H9 (cell line): ENCODE measurements around the gene TMTC2. TPM values are rescaled to one million over a fixed set of nuclear protein-coding genes. Genes with fewer than 3 reads are reported as not detected.

Source experiments
- DNase-seq: peaks from one replicate; pipeline ENCODE4 v3.0.0-alpha.2; 2017
- H2AFZ ChIP-seq: one replicate; pipeline ENCODE4 v1.6.1; 2013; ENCODE audit warnings: mild to moderate bottlenecking, low read length, control low read depth, moderate library complexity
- H2AK5ac ChIP-seq: 2 replicates; pipeline ENCODE4 v1.6.1; 2013; ENCODE audit warnings: low read length, control low read depth, mixed read lengths; ENCODE audit not compliant: insufficient read length
- H2BK120ac ChIP-seq: one replicate; pipeline ENCODE4 v1.6.1; 2013; ENCODE audit warnings: low read depth, mild to moderate bottlenecking, low read length, control low read depth, inconsistent platforms; ENCODE audit not compliant: poor library complexity, severe bottlenecking
- H2BK12ac ChIP-seq: 2 replicates; pipeline ENCODE4 v1.6.1; 2013; ENCODE audit warnings: low read length, control low read depth, mixed read lengths, low read depth; ENCODE audit not compliant: insufficient read length
- H2BK15ac ChIP-seq: 2 replicates; pipeline ENCODE4 v1.6.1; 2013; ENCODE audit warnings: low read depth, low read length, control low read depth
- H2BK20ac ChIP-seq: one replicate; pipeline ENCODE4 v1.6.1; 2013; ENCODE audit warnings: low read depth, mild to moderate bottlenecking, low read length, control low read depth, inconsistent platforms; ENCODE audit not compliant: poor library complexity, severe bottlenecking
- H2BK5ac ChIP-seq: 2 replicates; pipeline ENCODE4 v1.6.1; 2013; ENCODE audit warnings: low read length, control low read depth, mixed read lengths; ENCODE audit not compliant: insufficient read length
- H3K14ac ChIP-seq: 2 replicates; pipeline ENCODE4 v1.6.1; 2013; ENCODE audit warnings: low read length, control low read depth; ENCODE audit not compliant: insufficient read depth
- H3K18ac ChIP-seq: 2 replicates; pipeline ENCODE4 v1.6.1; 2013; ENCODE audit warnings: low read depth, mild to moderate bottlenecking, mixed read lengths, low read length, control low read depth; ENCODE audit not compliant: insufficient read length
- H3K23ac ChIP-seq: 2 replicates; pipeline ENCODE4 v1.6.1; 2013; ENCODE audit warnings: low read length, control low read depth, mixed read lengths, low read depth; ENCODE audit not compliant: insufficient read length
- H3K23me2 ChIP-seq: 2 replicates; pipeline ENCODE4 v1.6.1; 2013; ENCODE audit warnings: low read depth, mild to moderate bottlenecking, mixed read lengths, low read length, control low read depth; ENCODE audit not compliant: insufficient read length, poor library complexity, severe bottlenecking
- H3K27ac ChIP-seq: 2 replicates; pipeline ENCODE4 v1.5.1; 2013; ENCODE audit warnings: low read length, control low read depth, mixed read lengths, low read depth; ENCODE audit not compliant: insufficient read length
- H3K27me3 ChIP-seq: 2 replicates; pipeline ENCODE4 v1.6.1; 2013; ENCODE audit warnings: low read length, control low read depth, inconsistent platforms; ENCODE audit not compliant: insufficient read depth
- H3K4ac ChIP-seq: 2 replicates; pipeline ENCODE4 v1.6.1; 2013; ENCODE audit warnings: low read depth, mild to moderate bottlenecking, control low read depth, inconsistent platforms, low read length, moderate library complexity
- H3K4me1 ChIP-seq: 2 replicates; pipeline ENCODE4 v1.6.1; 2013; ENCODE audit warnings: low read length, control low read depth, inconsistent platforms; ENCODE audit not compliant: insufficient read depth
- H3K4me2 ChIP-seq: 2 replicates; pipeline ENCODE4 v1.6.1; 2013; ENCODE audit warnings: low read length, control low read depth, mixed read lengths; ENCODE audit not compliant: insufficient read length, insufficient read depth
- H3K56ac ChIP-seq: 2 replicates; pipeline ENCODE4 v1.6.1; 2013; ENCODE audit warnings: low read depth, mild to moderate bottlenecking, mixed read lengths, low read length, control low read depth; ENCODE audit not compliant: insufficient read length
- H3K79me1 ChIP-seq: 2 replicates; pipeline ENCODE4 v1.6.1; 2013; ENCODE audit warnings: low read depth, mild to moderate bottlenecking, moderate library complexity, low read length, control low read depth, inconsistent platforms; ENCODE audit not compliant: insufficient read depth, poor library complexity, severe bottlenecking
- H3K79me2 ChIP-seq: 2 replicates; pipeline ENCODE4 v1.6.1; 2013; ENCODE audit warnings: low read length, control low read depth, inconsistent platforms; ENCODE audit not compliant: insufficient read depth
- H3K9ac ChIP-seq: 2 replicates; pipeline ENCODE4 v1.6.1; 2013; ENCODE audit warnings: low read length, control low read depth, mixed read lengths; ENCODE audit not compliant: insufficient read length; ENCODE audit errors: extremely low read depth
- H3K9me3 ChIP-seq: one replicate; pipeline ENCODE4 v1.6.1; 2013; ENCODE audit warnings: low read depth, low read length, inconsistent platforms; ENCODE audit not compliant: control insufficient read depth
- H3T11ph ChIP-seq: one replicate; pipeline ENCODE4 v1.6.1; 2013; ENCODE audit warnings: mild to moderate bottlenecking, low read length, control low read depth, inconsistent platforms
- H4K20me1 ChIP-seq: one replicate; pipeline ENCODE4 v1.6.1; 2013; ENCODE audit not compliant: control insufficient read depth, insufficient read length, insufficient read depth
- H4K5ac ChIP-seq: 2 replicates; pipeline ENCODE4 v1.6.1; 2013; ENCODE audit warnings: low read depth, mild to moderate bottlenecking, mixed read lengths, low read length, control low read depth; ENCODE audit not compliant: insufficient read length
- H4K8ac ChIP-seq: replicated peaks from 2 replicates; pipeline ENCODE4 v1.6.1; 2013; ENCODE audit warnings: low read length, control low read depth, mixed read lengths, low read depth; ENCODE audit not compliant: insufficient read length
- H4K91ac ChIP-seq: 2 replicates; pipeline ENCODE4 v1.6.1; 2013; ENCODE audit warnings: low read depth, mild to moderate bottlenecking, moderate library complexity, mixed read lengths, low read length, control low read depth; ENCODE audit not compliant: insufficient read length
- H3K27ac Mint-ChIP-seq, 3 experiments: 2 replicates in 2 of 3; 3 replicates in 1 of 3; pipeline ENCODE4 v1.8.0; 2020 to 2021; ENCODE audit warnings: mixed read lengths in 3 of 3, mild to moderate bottlenecking in 1 of 3, moderate library complexity in 1 of 3
- H3K27me3 Mint-ChIP-seq: 2 replicates; pipeline ENCODE4 v1.8.0; 2021; ENCODE audit warnings: low read depth, mild to moderate bottlenecking, moderate library complexity, mixed read lengths
- H3K36me3 Mint-ChIP-seq, 3 experiments: 2 replicates in 2 of 3; 3 replicates in 1 of 3; pipeline ENCODE4 v1.8.0; 2020 to 2021; ENCODE audit warnings: low read depth in 3 of 3, mixed read lengths in 3 of 3; ENCODE audit not compliant: insufficient read depth in 1 of 3
- H3K4me1 Mint-ChIP-seq, 2 experiments: 2 replicates each; pipeline ENCODE4 v1.8.0; 2020; ENCODE audit warnings: mixed read lengths in 2 of 2
- H3K4me3 Mint-ChIP-seq, 2 experiments: 2 replicates in 1 of 2; 3 replicates in 1 of 2; pipeline ENCODE4 v1.8.0; 2020 to 2021; ENCODE audit warnings: mild to moderate bottlenecking in 2 of 2, mixed read lengths in 2 of 2, moderate library complexity in 1 of 2
- H3K9me3 Mint-ChIP-seq, 2 experiments: 2 replicates in 1 of 2; 3 replicates in 1 of 2; pipeline ENCODE4 v1.8.0; 2020; ENCODE audit warnings: mild to moderate bottlenecking in 2 of 2, mixed read lengths in 2 of 2, moderate library complexity in 1 of 2
- CTCF ChIP-seq: fragments of 200-600 bp; sonication (generic); conservative IDR thresholded peaks from 3 replicates; pipeline ENCODE4 v1.8.0; 2021; ENCODE audit warnings: antibody characterized with exemption, mild to moderate bottlenecking
- WGBS: extraction: QIAGEN DNeasy Blood & Tissue Kit; methylation state at CpG from one replicate; pipeline ENCODE4 v1.1.7; 2013; ENCODE audit warnings: missing lambda C conversion rate, low lambda C conversion rate, mixed read lengths; ENCODE audit not compliant: insufficient read length; ENCODE audit errors: extremely low coverage; 5-methylcytosine and 5-hydroxymethylcytosine counted together
- total RNA-seq: library from RNA; stranded (reverse); gene quantifications from 2 replicates; pipeline ENCODE4 v1.2.1, GENCODE V29; 2021

The TMTC2 gene
- total RNA-seq, 1 experiment from 2014 or later: 3.1 TPM

- no peaks in the 10 kb centered on the region for H3K9me3 Mint-ChIP-seq
- no peak overlapping the region for H3K18ac ChIP-seq
- H3K27ac Mint-ChIP-seq: no peak overlapping the region
- no peak overlapping the region for H4K8ac ChIP-seq
- no peak overlapping the region for H3K27ac ChIP-seq
- H3K9me3 ChIP-seq: no peaks in the 10 kb centered on the region
- no peak overlapping the region for H3K4ac ChIP-seq
- H3K79me2 ChIP-seq: no peaks in the 10 kb centered on the region
- H3K14ac ChIP-seq: no peak overlapping the region
- no peak overlapping the region for H2BK120ac ChIP-seq
- no peaks in the 10 kb centered on the region for H3K4me1 ChIP-seq
- no CpG with 5 or more reads among the region's 2 CpGs for WGBS
- no peak overlapping the region for H3K4me3 Mint-ChIP-seq
- no peak overlapping the region for H2BK12ac ChIP-seq
- no peaks in the 10 kb centered on the region for H3K27me3 ChIP-seq
- no peak for TF ChIP-seq CTCF
- no peak overlapping the region for H3T11ph ChIP-seq
- no peak overlapping the region for H2AFZ ChIP-seq
- H2BK5ac ChIP-seq: no peak overlapping the region
- no peak overlapping the region for H4K91ac ChIP-seq
- no peaks in the 10 kb centered on the region for H3K27me3 Mint-ChIP-seq
- no peak overlapping the region for H2BK15ac ChIP-seq
- H2AK5ac ChIP-seq: no peak overlapping the region
- no peak overlapping the region for H4K5ac ChIP-seq
- H3K4me1 Mint-ChIP-seq: no peaks in the 10 kb centered on the region
- H3K56ac ChIP-seq: no peak overlapping the region
- no peak overlapping the region for H3K9ac ChIP-seq
- no peaks in the 10 kb centered on the region for H3K23me2 ChIP-seq
- H3K79me1 ChIP-seq: no peaks in the 10 kb centered on the region
- H3K4me2 ChIP-seq: no peak overlapping the region
- no peaks in the 10 kb centered on the region for H4K20me1 ChIP-seq
- DNase-seq: no peak
- no peaks in the 10 kb centered on the region for H3K36me3 Mint-ChIP-seq
- H2BK20ac ChIP-seq: no peak overlapping the region
- H3K23ac ChIP-seq: no peak overlapping the region
These were observed 344.5 kb downstream of the TMTC2 start for GRCh38 chr12:83031196-83031595.
